PC-9 (cell line): ENCODE measurements around the gene CHRNA9. TPM values are rescaled to one million over a fixed set of nuclear protein-coding genes. Genes with fewer than 3 reads are reported as not detected.

Source experiments
- BruUV-seq: library from RNA; stranded (reverse); fragments of 400-500 nt; replicated peaks from 2 replicates; lab custom pipeline; 2021; lab: Mats Ljungman, UMichigan
- CTCF ChIA-PET: fragments of 300-600 bp; sonication (Branson Sonifier 250); formaldehyde crosslinking; loops from one replicate; lab custom pipeline; 2022; ENCODE audit warnings: antibody characterized with exemption; lab: Charles Lee
- POLR2A ChIA-PET: fragments of 300-600 bp; sonication (Branson Sonifier 250); formaldehyde crosslinking; loops from one replicate; lab custom pipeline; 2022; ENCODE audit warnings: antibody characterized with exemption; ENCODE audit not compliant: unreplicated experiment; lab: Charles Lee
- DNase-seq, 2 experiments: peaks; one replicate each; pipeline versions ENCODE4 v3.0.0 to v3.0.0-alpha.2; 2015 to 2022; ENCODE audit warnings: mixed read lengths in 1 of 2
- H2AFZ ChIP-seq: fragments of 200-600 bp; sonication (generic); 2 replicates; pipeline ENCODE4 v1.8.1; 2017; ENCODE audit warnings: antibody characterized with exemption
- H3F3A ChIP-seq: fragments of 200-600 bp; sonication (generic); 2 replicates; pipeline ENCODE4 v1.8.1; 2017; ENCODE audit warnings: antibody characterized with exemption, mild to moderate bottlenecking, low read depth; ENCODE audit not compliant: insufficient read depth
- H3K27ac ChIP-seq: fragments of 200-600 bp; sonication (generic); 2 replicates; pipeline ENCODE4 v1.6.1; 2016; ENCODE audit warnings: mixed run types
- H3K27me3 ChIP-seq: fragments of 200-600 bp; sonication (generic); 2 replicates; pipeline ENCODE4 v1.6.1; 2016; ENCODE audit warnings: low read depth, mixed run types; ENCODE audit not compliant: insufficient read depth
- H3K36me3 ChIP-seq: fragments of 200-600 bp; sonication (generic); 2 replicates; pipeline ENCODE4 v1.6.1; 2016; ENCODE audit warnings: low read depth, mixed run types
- H3K4me1 ChIP-seq: fragments of 200-600 bp; sonication (generic); replicated peaks from 2 replicates; pipeline ENCODE4 v1.6.1; 2016; ENCODE audit warnings: mixed run types; ENCODE audit not compliant: insufficient read depth
- H3K4me2 ChIP-seq: fragments of 200-600 bp; sonication (generic); 2 replicates; pipeline ENCODE4 v1.6.1; 2017; ENCODE audit warnings: mixed run types
- H3K4me3 ChIP-seq: fragments of 200-600 bp; sonication (generic); 2 replicates; pipeline ENCODE4 v1.6.1; 2016; ENCODE audit warnings: mixed run types
- H3K79me2 ChIP-seq: fragments of 200-600 bp; sonication (generic); 2 replicates; pipeline ENCODE4 v1.6.1; 2017; ENCODE audit warnings: low read depth, mixed run types
- H3K9me2 ChIP-seq: fragments of 200-600 bp; sonication (generic); 2 replicates; pipeline ENCODE4 v1.8.1; 2017; ENCODE audit warnings: mild to moderate bottlenecking; ENCODE audit not compliant: insufficient read depth
- H3K9me3 ChIP-seq: fragments of 200-600 bp; sonication (generic); 2 replicates; pipeline ENCODE4 v1.8.1; 2016; ENCODE audit warnings: low read depth; ENCODE audit not compliant: insufficient read depth
- H4K20me1 ChIP-seq: fragments of 200-600 bp; sonication (generic); 2 replicates; pipeline ENCODE4 v1.8.1; 2017; ENCODE audit not compliant: insufficient read depth
- CTCF ChIP-seq: fragments of 200-600 bp; sonication (generic); conservative IDR thresholded peaks from 2 replicates; pipeline ENCODE4 v1.6.1; 2017; ENCODE audit warnings: mixed run types, antibody characterized with exemption, mild to moderate bottlenecking, moderate library complexity
- EZH2 ChIP-seq: fragments of 200-600 bp; sonication (generic); IDR thresholded peaks from 2 replicates; pipeline ENCODE4 v1.8.0; 2017; ENCODE audit warnings: antibody characterized with exemption, low read depth
- intact Hi-C: fragments of 100-400 bp; cut with micrococcal nuclease; formaldehyde crosslinking; loops from one replicate; pipeline ENCODE4 v1.10.0; 2022; ENCODE audit not compliant: unreplicated experiment
- total RNA-seq: library from RNA; stranded (reverse); gene quantifications from 2 replicates; pipeline ENCODE4 v1.2.3, GENCODE V29; 2021

Gene CHRNA9
- total RNA-seq, 1 experiment from 2014 or later: not detected

GRCh38 chr4:40309250-40309774 is 25.8 kb upstream of the CHRNA9 start:
- ChIA-PET CTCF (interaction anchor here (0.5 to 1.1 kb wide), 8 partner anchors 13 to 289 kb away, joined by 3 to 15 read pairs (median 4); no protein-coding TSS in a partner anchor), POLR2A (no interaction called here)
- peak; percentile 66 to 77 for DNase-seq
- TF ChIP-seq CTCF: peak; percentile 83
- TF ChIP-seq EZH2: no peak
- no peak overlapping the region for H3K27ac ChIP-seq
- no peaks in the 10 kb centered on the region for H3K9me2 ChIP-seq
- intact Hi-C loops: loop anchor here (1.0 kb wide), 2 partner anchors 159 to 252 kb away; no protein-coding TSS in a partner anchor
- no peaks in the 10 kb centered on the region for H4K20me1 ChIP-seq
- peak overlapping the region; percentile 82 for H3K4me2 ChIP-seq
- peak overlapping the region; percentile 45; the same call in 1 of the 2 replicates for H3K4me3 ChIP-seq
- peaks cover 12% of the 10 kb centered on the region for H3F3A ChIP-seq
- no peaks in the 10 kb centered on the region; the same call in 1 of the 2 replicates for H3K36me3 ChIP-seq
- BruUV-seq: no TSS peak
- H2AFZ ChIP-seq: peak overlapping the region; percentile 78
- H3K27me3 ChIP-seq: no peaks in the 10 kb centered on the region
- no peaks in the 10 kb centered on the region for H3K9me3 ChIP-seq
- H3K4me1 ChIP-seq: peaks cover 31% of the 10 kb centered on the region
- H3K79me2 ChIP-seq: no peaks in the 10 kb centered on the region

- no peaks in the 10 kb centered on the region for H3K9me2 ChIP-seq
- no peak overlapping the region for H2AFZ ChIP-seq
- H4K20me1 ChIP-seq: no peaks in the 10 kb centered on the region
- H3K79me2 ChIP-seq: no peaks in the 10 kb centered on the region
- H3F3A ChIP-seq: peaks cover 12% of the 10 kb centered on the region
- POLR2A ChIA-PET: no interaction called here
- CTCF ChIA-PET: interaction anchor here (0.7 to 1.1 kb wide), 2 partner anchors 84 to 254 kb away, joined by 3 read pairs; no protein-coding TSS in a partner anchor
- BruUV-seq: no TSS peak
- H3K4me2 ChIP-seq: no peak overlapping the region
- intact Hi-C loops: no loop called here
- no peak for DNase-seq
- H3K36me3 ChIP-seq: no peaks in the 10 kb centered on the region
- no peak overlapping the region for H3K4me3 ChIP-seq
- H3K4me1 ChIP-seq: peaks cover 39% of the 10 kb centered on the region
- no peaks in the 10 kb centered on the region for H3K27me3 ChIP-seq
- no peaks in the 10 kb centered on the region for H3K9me3 ChIP-seq
- TF ChIP-seq CTCF (no peak), EZH2 (no peak)
- no peak overlapping the region for H3K27ac ChIP-seq
Measured at GRCh38 chr4:40310225-40310624, 24.9 kb upstream of the CHRNA9 start.

GRCh38 chr4:40311811-40312346 is 23.3 kb upstream of the CHRNA9 start:
- TF ChIP-seq EZH2 (no peak), CTCF (no peak)
- no peaks in the 10 kb centered on the region for H3K79me2 ChIP-seq
- H3K27me3 ChIP-seq: no peaks in the 10 kb centered on the region
- peak; percentile 56 to 90 for DNase-seq
- H3K9me3 ChIP-seq: no peaks in the 10 kb centered on the region
- peak overlapping the region; percentile 38 for H3K27ac ChIP-seq
- POLR2A ChIA-PET: interaction anchor here (0.6 to 0.7 kb wide), 3 partner anchors 17 to 361 kb away, joined by 3 to 4 read pairs (median 3); no protein-coding TSS in a partner anchor
- H2AFZ ChIP-seq: peak overlapping the region; percentile 67; the same call in 1 of the 2 replicates
- BruUV-seq: no TSS peak
- H3K9me2 ChIP-seq: no peaks in the 10 kb centered on the region
- CTCF ChIA-PET: no interaction called here
- peaks cover 26% of the 10 kb centered on the region for H3F3A ChIP-seq
- H3K36me3 ChIP-seq: no peaks in the 10 kb centered on the region
- intact Hi-C loops: no loop called here
- peaks cover 55% of the 10 kb centered on the region for H3K4me1 ChIP-seq
- no peak overlapping the region for H3K4me3 ChIP-seq
- H3K4me2 ChIP-seq: peak overlapping the region; percentile 37
- H4K20me1 ChIP-seq: no peaks in the 10 kb centered on the region
